ENCODE results near the gene RETREG2.

DNA sequence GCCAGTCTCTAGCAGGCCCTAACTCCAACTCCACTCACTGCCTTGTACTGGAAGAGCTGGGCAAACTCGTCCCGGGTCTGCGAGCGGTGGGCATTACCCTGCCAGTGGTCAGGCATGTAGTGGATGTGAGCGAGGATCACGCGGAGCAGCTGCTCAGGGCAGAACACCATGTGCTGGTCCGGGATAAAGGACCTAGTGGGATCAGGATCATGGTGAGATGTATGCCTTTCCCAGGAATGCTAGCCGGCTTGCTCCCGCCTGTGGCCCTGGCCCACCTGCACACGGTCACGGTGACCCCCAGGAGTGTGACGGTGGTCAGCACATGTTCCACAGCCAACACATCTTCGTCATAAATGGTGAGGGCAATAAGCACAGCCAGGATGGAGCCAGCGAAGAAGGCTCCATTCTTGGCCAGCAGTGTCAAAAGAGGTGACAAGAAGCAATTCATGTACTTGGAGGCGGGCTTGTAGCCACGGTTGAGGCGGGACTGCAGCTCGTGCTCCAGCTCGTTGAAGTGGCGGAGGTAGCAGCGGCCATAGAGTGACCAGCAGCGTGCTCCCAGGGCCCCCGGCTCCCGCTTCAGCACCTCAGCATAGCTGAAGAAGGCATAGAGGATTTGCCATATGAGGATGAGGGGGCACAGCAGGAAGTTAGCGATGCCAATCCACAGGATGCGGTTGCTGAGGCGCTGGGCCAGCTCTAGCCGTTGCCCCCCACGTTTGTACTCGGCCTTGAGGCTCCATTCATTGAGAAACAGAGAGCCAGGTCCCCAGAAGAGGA, 45.9 kb downstream of the RETREG2 start:
- TF ChIP-seq, protein P1, sequence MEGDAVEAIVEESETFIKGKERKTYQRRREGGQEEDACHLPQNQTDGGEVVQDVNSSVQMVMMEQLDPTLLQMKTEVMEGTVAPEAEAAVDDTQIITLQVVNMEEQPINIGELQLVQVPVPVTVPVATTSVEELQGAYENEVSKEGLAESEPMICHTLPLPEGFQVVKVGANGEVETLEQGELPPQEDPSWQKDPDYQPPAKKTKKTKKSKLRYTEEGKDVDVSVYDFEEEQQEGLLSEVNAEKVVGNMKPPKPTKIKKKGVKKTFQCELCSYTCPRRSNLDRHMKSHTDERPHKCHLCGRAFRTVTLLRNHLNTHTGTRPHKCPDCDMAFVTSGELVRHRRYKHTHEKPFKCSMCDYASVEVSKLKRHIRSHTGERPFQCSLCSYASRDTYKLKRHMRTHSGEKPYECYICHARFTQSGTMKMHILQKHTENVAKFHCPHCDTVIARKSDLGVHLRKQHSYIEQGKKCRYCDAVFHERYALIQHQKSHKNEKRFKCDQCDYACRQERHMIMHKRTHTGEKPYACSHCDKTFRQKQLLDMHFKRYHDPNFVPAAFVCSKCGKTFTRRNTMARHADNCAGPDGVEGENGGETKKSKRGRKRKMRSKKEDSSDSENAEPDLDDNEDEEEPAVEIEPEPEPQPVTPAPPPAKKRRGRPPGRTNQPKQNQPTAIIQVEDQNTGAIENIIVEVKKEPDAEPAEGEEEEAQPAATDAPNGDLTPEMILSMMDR (IDR thresholded peaks at IDR 0.05) = no peak
- no peak for TF ChIP-seq EZH2 (IDR thresholded peaks at IDR 0.05)
- TF ChIP-seq EZH2phosphoT487 (IDR thresholded peaks at IDR 0.05) = no peak

Measured in neural progenitor cell (in vitro differentiated cells).